ENCODE data around the gene TSNAXIP1. TPM values are rescaled to one million over a fixed set of nuclear protein-coding genes. Genes with fewer than 3 reads are reported as not detected.

The TSNAXIP1 gene
- 0.43 to 1.5 TPM (median 0.54 TPM) in 3 replicates for polyA plus RNA-seq
- 0.42 TPM for polyA plus RNA-seq (2011; ENCODE audit: low read depth)
- polyA plus RNA-seq (2011; cell fraction: cytosol; rRNA removed) = 0.13 and 0.16 TPM in 2 replicates
- 4.0 and 4.6 TPM in 2 replicates for polyA plus RNA-seq (2011; cell fraction: nucleus; rRNA removed)
- polyA plus RNA-seq (2012; ENCODE audit: low replicate concordance) = 0.25 and 0.39 TPM in 2 replicates
- 0.35 to 0.86 TPM in 2 of 3 replicates, not detected in the other for polyA minus RNA-seq
- polyA minus RNA-seq (2011; cell fraction: cytosol; rRNA and poly(A)+ RNA removed) = not detected
- 1.2 TPM in 1 of 2 replicates, not detected in the other for polyA minus RNA-seq (2011; cell fraction: nucleus; rRNA and poly(A)+ RNA removed)

- Histone ChIP-seq H3K9me1 (ENCODE audit: control insufficient read depth, extremely low read depth, insufficient read depth, low read length) (peaks cover 2% of the 10 kb centered on the region), H3K9me3 (ENCODE audit: control insufficient read depth, low read depth, low read length) (no peaks in the 10 kb centered on the region), H3K79me2 (ENCODE audit: control insufficient read depth, insufficient read depth, low read length) (peaks cover 21% of the 10 kb centered on the region), H4K20me1 (ENCODE audit: control insufficient read depth, extremely low read depth, insufficient read depth, low read length) (no peaks in the 10 kb centered on the region), H3K9ac (ENCODE audit: control insufficient read depth, extremely low read depth, insufficient read depth, low read length) (peak within 1 kb of the TSS; percentile 92), H3K27me3 (ENCODE audit: control insufficient read depth, extremely low read depth, insufficient read depth, low read length) (no peaks in the 10 kb centered on the region), H3K27ac (ENCODE audit: control insufficient read depth, insufficient read depth, low read length) (peak within 1 kb of the TSS; percentile 80), H3K36me3 (ENCODE audit: control insufficient read depth in 2 of 2, extremely low read depth in 1 of 2, insufficient read depth in 2 of 2, low read length in 2 of 2) (peaks cover 0 to 4% of the 10 kb centered on the region in 2 experiments), H2AFZ (ENCODE audit: control insufficient read depth, low read length) (peak within 1 kb of the TSS; percentile 97), H3K4me1 (ENCODE audit: control insufficient read depth, extremely low read depth, insufficient read depth, low read length) (peaks cover 10% of the 10 kb centered on the region), H3K4me2 (ENCODE audit: control insufficient read depth, extremely low read depth, insufficient read depth, low read depth, low read length) (peak within 1 kb of the TSS; percentile 99), H3K4me3 (ENCODE audit: control insufficient read depth in 2 of 3, extremely low read depth in 1 of 3, insufficient read depth in 2 of 3, low read depth in 1 of 3, low read length in 3 of 3) (peak within 1 kb of the TSS; percentile 62 to 96 (median 94))
- dilution Hi-C loops (cut with MboI; ENCODE audit: extremely low pct_ligation_motif_present, low sequenced_read_pairs) = no loop called here
- no peak for TF ChIP-seq EZH2 (IDR thresholded peaks at IDR 0.05; ENCODE audit: low read length)
- no peak for TF ChIP-seq CTCF (optimal IDR thresholded peaks at IDR 0.05 in 1 of 3, IDR thresholded peaks at IDR 0.05 in 1 of 3, conservative IDR thresholded peaks at IDR 0.05 in 1 of 3; ENCODE audit: extremely low read depth in 1 of 3, insufficient read depth in 2 of 3, low read length in 3 of 3)
- peak; percentile 97 for DNase-seq (ENCODE audit: low read depth, low spot score)
- FAIRE-seq = peak; percentile 84
These were observed at the start of gene TSNAXIP1, which contains the start of gene RANBP10 for GRCh38 chr16:67806428-67807147. TSS of gene TSNAXIP1 (plus strand) at chr16:67806889. CDS start at chr16:67807150, 261 bp downstream. TSS of gene RANBP10 (minus strand) at chr16:67806560. CDS start at chr16:67806536, 24 bp downstream.

GRCh38 chr16:67758006-67758405 lies 48.7 kb upstream of the TSNAXIP1 start:
- no peak overlapping the region for H3K27ac ChIP-seq (ENCODE audit: control insufficient read depth, insufficient read depth, low read length)
- H4K20me1 ChIP-seq (ENCODE audit: control insufficient read depth, extremely low read depth, insufficient read depth, low read length) = peaks cover 6% of the 10 kb centered on the region
- no peaks in the 10 kb centered on the region for H3K79me2 ChIP-seq (ENCODE audit: control insufficient read depth, insufficient read depth, low read length)
- H2AFZ ChIP-seq (ENCODE audit: control insufficient read depth, low read length) = no peak overlapping the region
- H3K36me3 ChIP-seq (ENCODE audit: control insufficient read depth in 2 of 2, extremely low read depth in 1 of 2, insufficient read depth in 2 of 2, low read length in 2 of 2) = peaks cover 2 to 7% of the 10 kb centered on the region in 2 experiments
- H3K4me3 ChIP-seq (ENCODE audit: control insufficient read depth in 2 of 3, extremely low read depth in 1 of 3, insufficient read depth in 2 of 3, low read depth in 1 of 3, low read length in 3 of 3) = no peak overlapping the region
- dilution Hi-C loops (cut with MboI; ENCODE audit: extremely low pct_ligation_motif_present, low sequenced_read_pairs) = no loop called here
- H3K27me3 ChIP-seq (ENCODE audit: control insufficient read depth, extremely low read depth, insufficient read depth, low read length) = no peaks in the 10 kb centered on the region
- no peak for TF ChIP-seq CTCF (optimal IDR thresholded peaks at IDR 0.05 in 1 of 3, IDR thresholded peaks at IDR 0.05 in 1 of 3, conservative IDR thresholded peaks at IDR 0.05 in 1 of 3; ENCODE audit: extremely low read depth in 1 of 3, insufficient read depth in 2 of 3, low read length in 3 of 3)
- TF ChIP-seq EZH2 (IDR thresholded peaks at IDR 0.05; ENCODE audit: low read length) = no peak
- FAIRE-seq (no peak), DNase-seq (ENCODE audit: low read depth, low spot score) (no peak)
- no peaks in the 10 kb centered on the region for H3K9me3 ChIP-seq (ENCODE audit: control insufficient read depth, low read depth, low read length)
- no peak overlapping the region for H3K4me2 ChIP-seq (ENCODE audit: control insufficient read depth, extremely low read depth, insufficient read depth, low read depth, low read length)
- no peaks in the 10 kb centered on the region for H3K9me1 ChIP-seq (ENCODE audit: control insufficient read depth, extremely low read depth, insufficient read depth, low read length)
- H3K4me1 ChIP-seq (ENCODE audit: control insufficient read depth, extremely low read depth, insufficient read depth, low read length) = peaks cover 5% of the 10 kb centered on the region
- H3K9ac ChIP-seq (ENCODE audit: control insufficient read depth, extremely low read depth, insufficient read depth, low read length) = no peak overlapping the region
